Fibroblast of mammary gland (primary cell): ENCODE results near the gene DEDD2.
A peak's percentile ranks its signal among the peaks of the same experiment; 100 is the strongest.

Experiments used
- DNase-seq: peaks from one replicate; pipeline ENCODE4 v3.0.0-alpha.2; 2010; ENCODE audit warnings: low read depth
- H3K4me3 ChIP-seq: 2 replicates; pipeline ENCODE4 v1.5.1; 2011; ENCODE audit warnings: low read depth, mild to moderate bottlenecking, low read length, moderate library complexity; ENCODE audit not compliant: control insufficient read depth
- TF ChIP-seq, protein P1 (sequence below): conservative IDR thresholded peaks from 2 replicates; pipeline ENCODE4 v1.5.1; 2011; ENCODE audit warnings: low read depth, low read length, inconsistent platforms; ENCODE audit not compliant: control insufficient read depth, insufficient read depth

Gene DEDD2

DNA sequence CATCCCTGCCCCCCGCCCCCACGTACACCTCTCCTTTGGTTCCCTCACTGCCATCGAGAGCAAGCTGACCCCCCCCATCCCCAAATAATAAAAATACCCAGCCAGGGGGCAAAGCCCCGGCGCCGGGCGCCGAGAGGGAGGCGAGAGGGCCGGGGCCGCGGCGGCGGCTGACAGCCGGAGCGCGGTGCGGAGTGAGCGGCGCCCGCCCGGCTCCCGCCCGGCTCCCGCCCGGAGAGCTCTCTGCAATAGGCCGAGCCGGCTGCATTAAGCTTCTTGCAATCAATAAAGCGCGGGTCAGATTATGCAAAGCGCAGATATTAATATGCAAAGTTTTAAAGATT, 40.9 kb downstream of the DEDD2 start:
- DNase-seq = no peak
- TF ChIP-seq, protein P1, sequence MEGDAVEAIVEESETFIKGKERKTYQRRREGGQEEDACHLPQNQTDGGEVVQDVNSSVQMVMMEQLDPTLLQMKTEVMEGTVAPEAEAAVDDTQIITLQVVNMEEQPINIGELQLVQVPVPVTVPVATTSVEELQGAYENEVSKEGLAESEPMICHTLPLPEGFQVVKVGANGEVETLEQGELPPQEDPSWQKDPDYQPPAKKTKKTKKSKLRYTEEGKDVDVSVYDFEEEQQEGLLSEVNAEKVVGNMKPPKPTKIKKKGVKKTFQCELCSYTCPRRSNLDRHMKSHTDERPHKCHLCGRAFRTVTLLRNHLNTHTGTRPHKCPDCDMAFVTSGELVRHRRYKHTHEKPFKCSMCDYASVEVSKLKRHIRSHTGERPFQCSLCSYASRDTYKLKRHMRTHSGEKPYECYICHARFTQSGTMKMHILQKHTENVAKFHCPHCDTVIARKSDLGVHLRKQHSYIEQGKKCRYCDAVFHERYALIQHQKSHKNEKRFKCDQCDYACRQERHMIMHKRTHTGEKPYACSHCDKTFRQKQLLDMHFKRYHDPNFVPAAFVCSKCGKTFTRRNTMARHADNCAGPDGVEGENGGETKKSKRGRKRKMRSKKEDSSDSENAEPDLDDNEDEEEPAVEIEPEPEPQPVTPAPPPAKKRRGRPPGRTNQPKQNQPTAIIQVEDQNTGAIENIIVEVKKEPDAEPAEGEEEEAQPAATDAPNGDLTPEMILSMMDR = no peak
- peak overlapping the region; percentile 45 for H3K4me3 ChIP-seq

DNA sequence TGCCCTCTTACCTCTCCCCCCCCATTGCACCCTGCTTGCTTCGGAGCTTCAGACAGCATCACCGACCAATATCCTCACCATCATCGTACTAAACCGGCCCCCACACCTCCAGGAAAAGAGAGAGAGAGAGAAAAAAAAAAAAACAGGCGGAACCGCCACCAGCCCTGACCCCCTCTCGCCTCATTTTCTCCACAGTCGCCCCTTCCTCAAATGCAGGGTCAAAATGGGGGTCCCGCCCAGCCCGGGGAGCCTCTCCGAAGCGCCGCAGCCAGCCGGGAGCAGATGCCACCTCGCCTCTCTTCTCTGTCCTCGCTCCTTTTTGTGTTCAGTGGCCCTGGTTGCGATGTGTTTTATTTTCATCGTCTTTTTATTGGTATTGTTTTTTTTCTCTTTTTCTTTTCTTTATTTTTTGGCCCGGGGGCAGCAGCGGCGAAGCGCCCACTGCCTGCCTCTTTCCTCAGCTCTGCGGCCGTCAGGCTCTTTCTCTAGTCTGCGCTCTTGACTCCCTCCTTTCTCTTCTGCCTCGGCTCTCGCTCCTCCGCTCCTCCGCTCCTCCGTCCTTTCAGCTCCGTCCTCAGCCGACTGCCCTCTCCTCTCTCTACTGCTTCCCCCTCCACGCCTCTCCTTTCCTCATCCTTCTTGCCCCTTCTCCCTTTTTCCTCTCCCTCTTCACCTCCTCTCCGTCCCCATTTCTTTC, 41.4 kb downstream of the DEDD2 start:
- peak overlapping the region; percentile 45 for H3K4me3 ChIP-seq
- no peak for DNase-seq
- TF ChIP-seq, protein P1 = no peak

DNA sequence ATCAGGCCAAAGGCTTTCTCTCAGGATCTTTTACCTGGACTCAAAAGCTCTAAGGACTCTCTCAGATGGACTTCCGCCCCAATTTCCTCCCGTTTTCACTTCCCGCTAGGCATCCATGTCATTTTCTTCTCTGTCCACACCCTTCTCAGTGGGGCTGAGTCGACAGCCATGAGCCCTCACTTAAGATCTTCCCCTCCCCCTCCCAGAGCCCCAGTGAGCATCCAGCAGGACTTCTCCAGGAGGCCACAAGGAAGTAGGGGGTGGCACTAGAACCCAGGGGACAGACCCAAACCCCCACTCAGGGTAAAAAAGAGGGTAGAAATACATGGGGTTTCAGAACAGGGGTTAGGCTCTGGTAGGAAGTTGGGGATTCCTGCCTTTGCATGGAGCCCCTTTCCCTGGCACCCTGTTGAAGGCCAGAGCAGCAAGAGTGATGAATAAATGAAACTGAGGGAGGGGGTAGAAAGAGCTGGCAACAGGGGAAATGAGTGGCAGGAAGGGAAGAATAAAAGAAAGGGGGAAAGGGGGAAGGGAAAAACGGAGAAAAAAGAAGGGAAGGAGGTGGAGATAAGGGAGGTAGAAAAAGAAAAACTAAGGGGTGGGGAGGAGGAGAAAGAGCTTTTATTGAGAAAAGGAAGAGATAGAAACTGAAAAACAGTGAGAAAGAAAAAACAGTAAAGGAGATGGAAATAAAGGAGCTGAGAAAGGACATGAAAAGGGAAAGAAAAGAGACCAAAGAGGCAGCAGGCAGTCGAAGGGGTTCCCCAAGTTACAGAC, 42.3 kb downstream of the DEDD2 start:
- TF ChIP-seq, protein P1 = no peak
- H3K4me3 ChIP-seq = no peak overlapping the region
- DNase-seq = no peak

DNA sequence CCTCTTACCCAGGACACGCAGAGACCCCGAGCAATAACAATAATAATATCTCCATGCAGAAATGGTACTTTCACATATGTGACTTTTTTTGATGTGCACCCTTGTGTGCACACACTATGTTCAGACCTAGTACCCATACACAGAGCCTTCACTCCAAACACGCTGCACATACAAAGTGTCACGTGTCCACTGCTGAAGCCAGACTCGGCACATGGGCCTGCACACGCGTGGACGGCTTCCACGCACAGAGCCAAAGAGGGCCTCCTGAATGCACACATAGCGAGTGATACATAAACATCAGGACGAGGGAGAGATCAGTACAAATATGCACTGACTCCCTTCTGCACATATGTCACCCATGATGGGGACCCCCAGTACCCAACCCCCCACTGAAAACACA, 43.3 kb downstream of the DEDD2 start:
- DNase-seq = no peak
- no peak overlapping the region for H3K4me3 ChIP-seq
- TF ChIP-seq, protein P1 = no peak

DNA sequence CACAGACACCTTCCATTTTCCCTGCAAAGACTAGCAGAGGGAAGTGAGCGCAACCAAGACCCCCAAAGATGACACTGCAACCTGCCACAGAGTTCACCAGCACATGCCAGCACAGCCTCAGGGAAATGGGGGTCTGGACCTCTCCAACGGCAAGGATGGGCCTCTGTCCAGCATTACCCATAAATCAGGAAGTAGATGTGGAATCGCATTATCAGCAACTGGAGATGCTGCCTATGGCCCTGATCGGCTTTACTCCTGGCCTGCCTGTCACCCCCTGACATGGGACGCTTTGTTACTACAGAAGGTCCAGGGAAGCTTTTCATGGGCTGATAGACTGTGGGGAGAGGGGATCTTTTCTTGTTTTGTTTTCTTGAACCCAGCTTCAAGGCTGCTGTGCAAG, 43.8 kb downstream of the DEDD2 start:
- H3K4me3 ChIP-seq = no peak overlapping the region
- DNase-seq = no peak
- TF ChIP-seq, protein P1 = no peak

DNA sequence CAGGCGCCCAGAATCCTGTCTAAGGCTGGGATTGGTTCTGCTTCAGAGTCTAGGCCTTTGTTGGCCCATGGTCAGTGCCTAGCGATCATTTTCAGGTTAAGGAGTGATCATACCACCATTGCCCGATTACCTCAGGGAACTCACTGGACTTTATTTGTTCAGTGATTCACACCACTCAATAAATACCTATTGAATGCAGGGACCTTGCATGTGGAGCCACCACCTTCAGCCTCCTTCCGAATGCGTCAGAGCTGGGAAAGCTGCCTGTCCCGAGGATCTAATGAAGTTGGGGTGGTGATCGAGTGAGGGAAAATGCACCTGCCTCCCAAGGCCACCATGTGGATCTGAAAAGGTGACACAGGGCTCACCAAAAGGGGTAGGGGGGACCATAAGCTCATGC, 45.2 kb downstream of the DEDD2 start:
- H3K4me3 ChIP-seq = no peak overlapping the region
- no peak for DNase-seq
- TF ChIP-seq, protein P1 = no peak
